Activated CD4-positive, alpha-beta T cell treated with anti-CD3 and anti-CD28 coated beads, Interleukin-2, amount 50 U/mL, for 4 hours (primary cell): ENCODE measurements around the gene PIGU.
"Not testable (repeated sequence)": the region's sequence is repeated elsewhere in the genome, so short reads cannot be mapped to it uniquely, and the experiment has no call there.

Experiments
- DNase-seq, 2 experiments: peaks; one replicate each; pipeline ENCODE4 v3.0.0-alpha.2; 2020

Gene PIGU

GRCh38 chr20:34658654-34659053 lies 18.2 kb downstream of the PIGU start:
- not testable (repeated sequence) for DNase-seq

GRCh38 chr20:34654207-34654744 lies 22.6 kb downstream of the PIGU start:
- DNase-seq = no peak

GRCh38 chr20:34651200-34651599 lies 25.7 kb downstream of the PIGU start:
- DNase-seq = no peak

- DNase-seq = no peak
Observed at GRCh38 chr20:34647737-34648136, 29.2 kb downstream of the PIGU start.

- DNase-seq = no peak
Observed at GRCh38 chr20:34644951-34645350, 31.9 kb downstream of the PIGU start.

GRCh38 chr20:34644345-34644744 lies 32.5 kb downstream of the PIGU start:
- no peak for DNase-seq

GRCh38 chr20:34643928-34644327 lies 33.0 kb downstream of the PIGU start:
- no peak for DNase-seq

- no peak for DNase-seq
Observed at GRCh38 chr20:34642009-34642408, 34.9 kb downstream of the PIGU start.

GRCh38 chr20:34639755-34640222 lies 37.1 kb downstream of the PIGU start:
- DNase-seq = no peak

- DNase-seq = no peak
Observed at GRCh38 chr20:34638532-34638931, 38.4 kb downstream of the PIGU start.

GRCh38 chr20:34638039-34638292 lies 38.9 kb downstream of the PIGU start:
- no peak for DNase-seq

- DNase-seq = no peak
Observed at GRCh38 chr20:34637245-34638038, 39.5 kb downstream of the PIGU start.

- no peak for DNase-seq
Observed at GRCh38 chr20:34636648-34637047, 40.2 kb downstream of the PIGU start.

- DNase-seq = no peak
Observed at GRCh38 chr20:34634392-34634791, 42.5 kb downstream of the PIGU start.

GRCh38 chr20:34632870-34633452 lies 43.9 kb downstream of the PIGU start:
- DNase-seq = no peak

GRCh38 chr20:34629904-34630303 lies 47.0 kb downstream of the PIGU start:
- DNase-seq = no peak

GRCh38 chr20:34629342-34629741 lies 47.5 kb downstream of the PIGU start:
- no peak for DNase-seq

- DNase-seq = no peak
Observed at GRCh38 chr20:34628026-34628425, 48.9 kb downstream of the PIGU start.

GRCh38 chr20:34627458-34627857 lies 49.4 kb downstream of the PIGU start:
- no peak for DNase-seq

- no peak for DNase-seq
Observed at GRCh38 chr20:34626992-34627391, 49.9 kb downstream of the PIGU start.

GRCh38 chr20:34624629-34625028 lies 52.3 kb downstream of the PIGU start:
- no peak for DNase-seq

- DNase-seq = no peak
Observed at GRCh38 chr20:34622821-34623451, 54.0 kb downstream of the PIGU start.

GRCh38 chr20:34621383-34622367 lies 55.2 kb downstream of the PIGU start:
- DNase-seq = no peak
